Activated CD4-positive, CD25-positive, alpha-beta regulatory T cell treated with anti-CD3 and anti-CD28 coated beads, Interleukin-2, amount 50 U/mL, for 24 hours (primary cell): ENCODE data around the gene CPNE9.

Experiments
- ATAC-seq, 2 donors: fragments of 150-1000 bp; cut with Tn5 transposase; one replicate each; pipeline ENCODE4 v1.10.0; 2021; ENCODE audit warnings: mild to moderate bottlenecking in 1 of 2, moderate library complexity in 1 of 2

Gene CPNE9

GRCh38 chr3:9688961-9689360, 14.7 kb upstream of the CPNE9 start:
- no peak for ATAC-seq

GRCh38 chr3:9689757-9690156, 13.9 kb upstream of the CPNE9 start:
- ATAC-seq = no peak

- peak in 1 of 2 donors; percentile 45 for ATAC-seq
Observed at GRCh38 chr3:9690451-9691450, 12.9 kb upstream of the CPNE9 start.

GRCh38 chr3:9691636-9692035, 12.0 kb upstream of the CPNE9 start:
- no peak for ATAC-seq

- ATAC-seq = no peak
Observed at GRCh38 chr3:9692416-9692815, 11.2 kb upstream of the CPNE9 start.

GRCh38 chr3:9695345-9695744, 8.3 kb upstream of the CPNE9 start:
- no peak for ATAC-seq

GRCh38 chr3:9695746-9696145, 7.9 kb upstream of the CPNE9 start:
- no peak for ATAC-seq

- no peak for ATAC-seq
Observed at GRCh38 chr3:9696480-9697220, 7.0 kb upstream of the CPNE9 start.

GRCh38 chr3:9697892-9698291, 5.7 kb upstream of the CPNE9 start:
- no peak for ATAC-seq

- ATAC-seq = no peak
Observed at GRCh38 chr3:9698293-9698692, 5.3 kb upstream of the CPNE9 start.

GRCh38 chr3:9700536-9700935, 3.1 kb upstream of the CPNE9 start:
- no peak for ATAC-seq

GRCh38 chr3:9701006-9701405, 2.6 kb upstream of the CPNE9 start:
- no peak for ATAC-seq

- ATAC-seq = no peak
Observed at GRCh38 chr3:9701711-9702110, 1.9 kb upstream of the CPNE9 start.

GRCh38 chr3:9703240-9703639, 393 bp upstream of the CPNE9 start:
- no peak for ATAC-seq

GRCh38 chr3:9704347-9705322, 1.0 kb downstream of the CPNE9 start:
- ATAC-seq = peak in 1 of 2 donors; percentile 6

- no peak for ATAC-seq
Observed at GRCh38 chr3:9710174-9710739, 6.6 kb downstream of the CPNE9 start.

GRCh38 chr3:9712415-9712814, 8.8 kb downstream of the CPNE9 start:
- no peak for ATAC-seq

GRCh38 chr3:9713142-9713541, 9.5 kb downstream of the CPNE9 start:
- ATAC-seq = no peak

GRCh38 chr3:9715136-9715535, 11.5 kb downstream of the CPNE9 start:
- no peak for ATAC-seq

GRCh38 chr3:9715764-9716437, 12.3 kb downstream of the CPNE9 start:
- ATAC-seq = peak; percentile 55 to 79

- no peak for ATAC-seq
Observed at GRCh38 chr3:9716801-9717555, 13.3 kb downstream of the CPNE9 start.
